Bronchial epithelial cell (primary cell): Measurements from ENCODE around the gene PPP3CA. TPM values are rescaled to one million over a fixed set of nuclear protein-coding genes. Genes with fewer than 3 reads are reported as not detected.

Source experiments
- DNase-seq: peaks from one replicate; pipeline ENCODE4 v3.0.0-alpha.2; 2010; ENCODE audit warnings: low read depth
- FAIRE-seq: peaks from 2 replicates; lab custom pipeline; 2011; peaks lifted over from hg19 to GRCh38; lab: Jason Lieb, UNC
- H3K27me3 ChIP-seq: 2 replicates; pipeline ENCODE4 v1.5.1; 2011; ENCODE audit warnings: low read length; ENCODE audit not compliant: control insufficient read depth, insufficient read depth
- H3K36me3 ChIP-seq: 2 replicates; pipeline ENCODE4 v1.5.1; 2011; ENCODE audit warnings: low read length; ENCODE audit not compliant: control insufficient read depth, insufficient read depth
- H3K4me3 ChIP-seq: 2 replicates; pipeline ENCODE4 v1.5.1; 2011; ENCODE audit warnings: mild to moderate bottlenecking, low read depth, low read length, control low read depth
- total RNA-seq: library from RNA; depleted of rRNA; stranded (reverse); fragments of >200 nt; gene quantifications from 2 replicates; pipeline ENCODE4 v1.2.1, GENCODE V29; 2014
- TF ChIP-seq, protein P1 (sequence below): IDR thresholded peaks from 2 replicates; pipeline ENCODE4 v1.5.1; 2011; ENCODE audit warnings: mild to moderate bottlenecking, moderate library complexity, low read length, control low read depth, inconsistent platforms; ENCODE audit not compliant: insufficient read depth, severe bottlenecking

Gene PPP3CA
- total RNA-seq, 1 donor from 2014 or later: 48.2 TPM

GRCh38 chr4:101200561-101200960 lies 146.8 kb downstream of the PPP3CA start:
- DNase-seq (peak; percentile 95), FAIRE-seq (no peak)
- H3K4me3 ChIP-seq: no peak overlapping the region

DNA sequence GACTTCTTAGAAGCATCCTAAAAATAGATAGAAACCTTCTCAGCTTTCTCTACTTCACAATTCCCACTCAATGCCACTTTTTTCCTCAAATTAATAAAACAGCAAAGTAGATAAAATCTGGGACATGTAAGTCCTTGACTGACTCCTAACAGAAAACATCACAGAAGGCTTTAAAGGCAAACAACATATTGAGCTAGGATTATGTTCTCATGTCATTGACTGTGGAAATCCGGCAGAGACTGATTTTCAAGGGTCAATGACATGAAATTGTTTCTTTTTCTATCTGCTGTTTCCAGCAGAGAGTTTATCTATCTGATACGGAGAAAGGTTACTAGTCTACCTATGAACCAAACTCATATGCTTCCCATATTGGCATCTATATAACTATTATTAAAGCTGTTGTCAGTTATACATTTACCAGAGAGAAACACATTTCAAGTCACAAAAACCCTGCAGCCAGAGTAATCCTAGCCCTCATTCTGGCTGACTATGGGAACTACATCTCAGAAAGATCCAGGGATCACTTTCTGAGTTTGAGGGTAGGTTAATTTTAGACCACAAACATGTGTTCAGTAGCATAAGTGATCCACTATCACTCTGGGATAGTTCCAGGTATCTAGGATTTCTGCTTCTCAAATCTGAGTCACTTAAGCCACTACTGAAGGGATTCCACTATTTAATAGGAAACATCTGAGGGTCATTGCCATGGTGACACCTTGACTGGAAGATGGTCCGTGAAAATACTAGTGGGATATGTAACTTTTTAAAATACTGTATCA lies 147.6 kb downstream of the PPP3CA start:
- TF ChIP-seq, protein P1, sequence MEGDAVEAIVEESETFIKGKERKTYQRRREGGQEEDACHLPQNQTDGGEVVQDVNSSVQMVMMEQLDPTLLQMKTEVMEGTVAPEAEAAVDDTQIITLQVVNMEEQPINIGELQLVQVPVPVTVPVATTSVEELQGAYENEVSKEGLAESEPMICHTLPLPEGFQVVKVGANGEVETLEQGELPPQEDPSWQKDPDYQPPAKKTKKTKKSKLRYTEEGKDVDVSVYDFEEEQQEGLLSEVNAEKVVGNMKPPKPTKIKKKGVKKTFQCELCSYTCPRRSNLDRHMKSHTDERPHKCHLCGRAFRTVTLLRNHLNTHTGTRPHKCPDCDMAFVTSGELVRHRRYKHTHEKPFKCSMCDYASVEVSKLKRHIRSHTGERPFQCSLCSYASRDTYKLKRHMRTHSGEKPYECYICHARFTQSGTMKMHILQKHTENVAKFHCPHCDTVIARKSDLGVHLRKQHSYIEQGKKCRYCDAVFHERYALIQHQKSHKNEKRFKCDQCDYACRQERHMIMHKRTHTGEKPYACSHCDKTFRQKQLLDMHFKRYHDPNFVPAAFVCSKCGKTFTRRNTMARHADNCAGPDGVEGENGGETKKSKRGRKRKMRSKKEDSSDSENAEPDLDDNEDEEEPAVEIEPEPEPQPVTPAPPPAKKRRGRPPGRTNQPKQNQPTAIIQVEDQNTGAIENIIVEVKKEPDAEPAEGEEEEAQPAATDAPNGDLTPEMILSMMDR: no peak

More at GRCh38 chr4:101200561-101200960, 146.8 kb downstream of the PPP3CA start:
- TF ChIP-seq, protein P1: no peak
- Histone ChIP-seq H3K36me3 (no peaks in the 10 kb centered on the region), H3K27me3 (no peaks in the 10 kb centered on the region)

DNA sequence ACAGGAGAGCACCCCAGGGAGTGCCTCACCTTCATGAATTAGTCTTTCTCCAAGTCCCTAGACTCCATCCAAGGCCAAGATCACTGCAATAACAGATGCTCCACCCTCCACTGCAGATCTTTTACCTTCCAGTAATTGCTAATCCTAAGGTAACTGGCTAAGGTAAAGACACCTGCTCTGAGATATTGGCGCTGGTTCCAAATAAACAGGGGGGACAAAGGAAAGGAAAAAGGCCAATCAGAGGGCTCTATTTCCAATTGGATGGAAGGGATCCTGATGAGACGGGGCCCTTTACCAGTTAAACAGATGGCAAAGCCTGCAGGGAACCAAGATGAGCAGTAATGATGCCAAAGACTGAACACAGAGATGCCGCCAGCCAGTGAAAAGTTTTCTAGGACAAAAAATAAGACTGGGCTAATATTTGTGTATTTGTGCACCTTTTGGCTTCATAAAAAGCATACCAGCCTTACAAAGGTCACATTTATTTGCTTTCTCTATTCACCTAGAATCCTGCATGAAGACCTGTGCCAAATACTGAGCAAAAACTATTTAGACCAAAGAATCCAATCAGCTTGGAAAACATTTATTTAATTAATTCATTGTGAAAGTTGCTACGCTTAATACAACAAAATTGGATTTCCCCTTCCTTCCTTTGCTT lies 148.5 kb downstream of the PPP3CA start:
- no peaks in the 10 kb centered on the region for H3K27me3 ChIP-seq
- no peak for FAIRE-seq
- TF ChIP-seq, protein P1: no peak
- no peak for DNase-seq
- H3K36me3 ChIP-seq: no peaks in the 10 kb centered on the region
- no peak overlapping the region for H3K4me3 ChIP-seq

More for the DNA sequence above, 147.6 kb downstream of the PPP3CA start:
- Histone ChIP-seq H3K27me3 (no peaks in the 10 kb centered on the region), H3K36me3 (no peaks in the 10 kb centered on the region), H3K4me3 (no peak overlapping the region)
- FAIRE-seq (no peak), DNase-seq (no peak)

GRCh38 chr4:101197350-101197749 lies 150.0 kb downstream of the PPP3CA start:
- FAIRE-seq: no peak
- H3K4me3 ChIP-seq: no peak overlapping the region
- H3K36me3 ChIP-seq: no peaks in the 10 kb centered on the region
- TF ChIP-seq, protein P1: no peak
- no peak for DNase-seq
- no peaks in the 10 kb centered on the region for H3K27me3 ChIP-seq

- TF ChIP-seq, protein P1: no peak
- Histone ChIP-seq H3K27me3 (no peaks in the 10 kb centered on the region), H3K36me3 (no peaks in the 10 kb centered on the region), H3K4me3 (no peak overlapping the region)
- DNase-seq (no peak), FAIRE-seq (no peak)
Measured at GRCh38 chr4:101192244-101192643, 155.1 kb downstream of the PPP3CA start.
